GM04504 (cell line): ENCODE measurements around the gene PKNOX2.
A peak's percentile ranks its signal among the peaks of the same experiment; 100 is the strongest.

Experiments used
- DNase-seq: peaks from one replicate; pipeline ENCODE4 v3.0.0-alpha.2; 2012; ENCODE audit warnings: low read depth

Gene PKNOX2

GRCh38 chr11:125412509-125412908, 248.0 kb downstream of the PKNOX2 start:
- no peak for DNase-seq

DNA sequence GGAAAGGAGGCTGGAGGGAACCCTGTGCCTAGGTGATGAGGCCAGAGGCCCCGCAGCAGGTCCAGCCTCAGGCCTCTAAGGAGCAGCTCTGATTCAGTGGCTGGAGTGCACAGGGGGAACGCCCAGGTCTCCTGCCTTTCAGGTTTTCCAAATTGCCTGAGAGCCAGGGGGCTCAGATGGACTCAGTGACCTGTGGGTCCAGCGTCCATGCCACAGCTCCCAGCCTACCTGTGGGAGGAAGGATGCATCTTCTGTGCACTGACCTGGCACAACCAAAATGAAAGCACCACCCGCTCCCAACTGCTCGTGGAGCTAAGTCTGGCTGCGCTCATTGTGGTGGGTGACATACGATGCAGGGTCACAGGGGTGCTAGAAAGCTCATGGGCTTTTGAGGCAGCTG, 248.7 kb downstream of the PKNOX2 start:
- DNase-seq: no peak

DNA sequence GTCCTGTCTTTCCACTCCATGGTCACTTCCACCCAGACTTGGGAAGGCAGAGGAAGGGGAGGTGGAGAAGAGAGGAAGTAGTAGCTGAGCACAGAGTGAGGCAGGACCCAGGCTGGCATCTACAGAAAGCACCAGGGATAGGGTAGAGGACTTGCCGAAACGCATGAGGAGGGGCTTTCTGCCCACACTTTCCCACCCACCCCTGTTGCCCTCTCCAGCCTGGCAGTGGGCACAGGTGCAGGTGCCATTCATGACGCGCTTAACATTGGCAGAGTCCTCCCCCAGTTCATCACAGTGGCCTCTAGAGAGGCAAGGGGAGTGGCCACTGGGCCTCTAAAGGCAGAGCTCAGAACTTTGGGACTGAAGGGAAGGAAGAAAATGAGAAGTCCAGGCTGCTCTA, 249.6 kb downstream of the PKNOX2 start:
- no peak for DNase-seq

DNA sequence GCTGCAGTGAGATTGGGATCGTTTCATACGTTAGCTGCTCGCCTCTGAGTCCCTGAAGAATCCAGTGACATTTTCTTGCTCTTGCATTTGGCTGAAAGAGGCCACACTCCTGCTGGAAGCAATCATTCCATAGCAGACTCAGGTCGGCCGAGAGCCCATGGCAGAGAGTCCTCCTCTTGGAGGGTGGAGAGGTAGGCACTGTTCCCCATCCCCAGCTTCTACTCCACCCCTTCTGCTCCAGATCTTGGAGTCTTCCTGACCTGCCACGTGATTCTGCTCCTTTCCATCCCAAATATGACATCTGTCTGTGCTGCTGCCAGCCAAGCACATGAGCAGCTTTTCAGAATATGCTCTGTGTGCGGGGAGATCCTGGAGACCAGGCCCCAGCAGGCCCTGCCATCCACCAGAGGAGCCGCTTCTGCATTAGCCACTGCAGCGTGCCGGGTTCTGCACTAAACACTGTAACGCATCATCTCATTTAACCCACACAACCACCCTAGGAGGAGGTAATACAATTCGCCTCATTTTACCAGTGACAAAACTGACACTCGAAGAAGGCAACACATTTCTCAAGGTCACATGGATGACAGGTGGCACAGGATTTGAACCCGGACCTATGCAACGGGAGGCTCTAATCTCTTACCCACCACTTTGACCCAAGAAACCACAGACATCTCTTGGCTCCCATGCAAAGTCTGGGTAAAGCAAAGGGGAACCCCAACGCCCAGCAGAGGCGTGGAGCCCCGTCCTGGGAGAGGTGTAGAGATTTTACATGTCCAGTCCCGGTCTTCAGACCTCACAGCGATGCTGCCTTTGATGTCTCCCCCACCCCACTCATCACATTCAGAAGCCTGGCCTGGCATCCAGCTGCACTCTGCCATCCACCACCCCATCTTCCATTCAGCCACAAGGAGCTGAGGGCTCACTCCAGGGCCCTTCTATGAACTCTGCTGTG, 252.7 kb downstream of the PKNOX2 start:
- DNase-seq: no peak

DNA sequence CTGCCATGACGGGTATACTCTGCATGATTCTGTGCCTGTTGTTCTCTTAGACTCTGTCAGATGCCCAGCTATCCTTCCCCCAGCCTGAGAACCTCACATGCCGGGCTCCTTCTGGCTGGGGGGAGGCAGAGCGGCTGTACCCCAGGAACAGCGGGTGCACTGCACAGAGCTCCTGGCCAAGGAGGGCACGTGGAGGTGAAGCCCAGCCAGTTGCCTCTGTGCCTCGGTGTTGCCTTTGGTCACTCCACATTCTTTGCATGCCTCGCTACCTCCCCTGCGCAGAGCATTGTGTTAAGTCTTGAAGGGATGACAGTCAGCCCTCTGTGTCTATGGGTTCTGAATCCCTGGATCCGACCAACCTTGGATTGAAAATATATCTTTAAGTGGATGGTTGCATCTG, 253.8 kb downstream of the PKNOX2 start:
- DNase-seq: no peak

GRCh38 chr11:125422681-125423080, 258.1 kb downstream of the PKNOX2 start:
- DNase-seq: no peak

GRCh38 chr11:125423247-125423849, 258.8 kb downstream of the PKNOX2 start:
- DNase-seq: no peak

GRCh38 chr11:125425601-125426000, 261.1 kb downstream of the PKNOX2 start:
- DNase-seq: no peak

- no peak for DNase-seq
Measured at GRCh38 chr11:125426818-125427528, 262.4 kb downstream of the PKNOX2 start.

GRCh38 chr11:125428486-125429173, 264.1 kb downstream of the PKNOX2 start:
- no peak for DNase-seq

GRCh38 chr11:125429174-125429707, 264.7 kb downstream of the PKNOX2 start:
- peak; percentile 15 for DNase-seq

DNA sequence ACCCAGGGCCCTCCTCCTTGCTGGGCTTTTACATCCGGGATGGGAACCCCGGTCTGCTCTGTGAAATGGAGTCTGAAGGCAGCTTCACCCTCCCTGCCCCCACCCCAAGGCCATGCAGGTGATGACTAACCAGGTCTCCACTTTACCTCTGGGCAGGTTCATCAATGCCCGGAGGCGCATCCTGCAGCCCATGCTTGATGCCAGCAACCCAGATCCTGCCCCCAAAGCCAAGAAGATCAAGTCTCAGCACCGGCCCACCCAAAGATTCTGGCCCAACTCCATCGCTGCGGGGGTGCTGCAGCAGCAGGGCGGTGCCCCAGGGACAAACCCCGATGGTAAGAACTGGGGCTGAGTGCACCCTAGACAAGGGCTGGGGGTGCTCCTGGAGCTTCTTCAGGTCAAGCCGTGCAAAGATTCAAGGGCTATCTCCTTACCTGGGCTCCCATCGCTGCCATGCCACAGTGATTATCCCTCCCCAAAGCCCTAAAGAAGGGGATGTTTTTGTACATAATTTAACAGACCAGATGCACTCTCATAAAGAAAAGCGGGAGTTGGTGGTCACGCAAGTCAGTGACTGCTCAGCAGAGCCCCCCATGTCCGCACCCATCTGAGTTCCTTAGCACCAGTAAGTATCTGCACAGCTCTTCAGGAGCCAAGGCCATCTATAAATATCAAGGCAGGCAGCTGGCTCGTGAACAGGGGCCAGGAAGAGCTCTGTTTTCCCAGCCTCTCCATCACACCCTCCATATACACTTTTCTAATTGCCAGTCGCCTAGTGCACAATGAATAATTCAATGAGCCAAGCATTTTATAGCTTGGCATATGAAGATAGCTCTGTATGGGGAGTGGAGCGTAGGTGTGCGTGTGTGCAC, 265.5 kb downstream of the PKNOX2 start:
- no peak for DNase-seq

GRCh38 chr11:125431009-125431408, 266.5 kb downstream of the PKNOX2 start:
- DNase-seq: no peak

GRCh38 chr11:125431481-125431880, 266.9 kb downstream of the PKNOX2 start:
- DNase-seq: no peak

DNA sequence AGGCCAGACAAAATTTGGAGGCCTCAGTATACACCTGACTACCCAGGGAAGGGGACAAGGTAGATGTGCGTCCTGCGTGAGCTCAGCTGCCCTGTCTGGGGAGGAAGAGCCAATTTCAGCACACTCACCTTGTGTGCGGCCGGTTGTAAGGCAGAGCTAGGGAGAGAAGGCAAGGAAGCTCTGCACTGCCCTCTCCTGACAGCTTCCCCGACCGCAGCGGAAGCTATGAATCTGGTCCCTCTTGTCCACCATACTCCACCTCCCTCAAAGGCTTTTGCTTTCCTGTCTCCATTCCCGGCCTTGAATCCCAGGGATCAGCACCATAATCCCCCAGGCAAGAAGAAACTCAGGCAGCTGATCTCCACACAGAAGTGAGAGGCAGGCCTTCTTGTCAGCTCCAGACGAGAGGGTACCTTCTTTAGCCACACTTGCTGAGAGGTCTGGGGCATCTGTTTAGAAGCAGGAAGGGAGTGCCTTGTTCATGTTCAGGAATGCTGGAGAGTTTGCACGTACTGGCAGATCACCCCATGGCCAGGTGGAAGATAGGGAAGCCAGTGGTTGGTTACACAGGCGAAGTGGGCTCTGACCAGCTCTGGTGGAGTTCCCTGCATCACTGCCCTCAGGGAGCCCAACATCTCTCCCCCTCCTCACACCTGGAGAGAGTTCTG, 269.0 kb downstream of the PKNOX2 start:
- DNase-seq: no peak

GRCh38 chr11:125435461-125436238, 271.1 kb downstream of the PKNOX2 start:
- no peak for DNase-seq

GRCh38 chr11:125441648-125442410, 277.3 kb downstream of the PKNOX2 start:
- no peak for DNase-seq

DNA sequence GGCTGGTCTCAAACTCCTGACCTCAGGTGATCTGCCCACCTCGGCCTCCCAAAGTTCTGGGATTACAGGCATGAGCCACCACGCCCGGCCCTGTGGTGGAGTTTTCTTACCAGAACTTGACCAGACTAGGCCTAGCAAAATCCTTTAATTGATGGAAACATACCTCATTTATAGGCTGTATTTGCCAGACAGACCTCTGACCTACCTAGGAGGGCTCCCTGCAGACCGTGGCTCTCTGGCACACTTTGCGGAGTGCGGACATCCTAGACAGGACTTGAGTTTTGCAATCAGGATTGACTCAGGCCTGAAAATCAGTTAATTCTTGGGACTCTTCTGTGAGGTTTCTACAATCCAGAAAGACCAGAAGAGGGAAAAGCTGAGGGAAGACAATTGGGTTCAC, 278.4 kb downstream of the PKNOX2 start:
- no peak for DNase-seq
